ENCODE results near the gene TACC2.

Gene TACC2

GRCh38 chr10:122086416-122087240, 97.7 kb downstream of the TACC2 start:
- Histone ChIP-seq H3K4me3 (ENCODE audit: low read length) (no peak overlapping the region), H3K27me3 (ENCODE audit: insufficient read depth, low read length, poor library complexity) (no peaks in the 10 kb centered on the region), H3K79me1 (ENCODE audit: low read length) (no peaks in the 10 kb centered on the region), H2AK5ac (ENCODE audit: low read length) (no peak overlapping the region), H2BK5ac (ENCODE audit: low read length) (no peak overlapping the region), H3K4me1 (ENCODE audit: control insufficient read depth, low read depth, low read length) (no peaks in the 10 kb centered on the region), H3K79me2 (ENCODE audit: control insufficient read depth, insufficient read depth, low read length) (no peaks in the 10 kb centered on the region), H3K9ac (ENCODE audit: low read length) (no peak overlapping the region), H3K23ac (ENCODE audit: low read length) (no peak overlapping the region), H3K4ac (ENCODE audit: low read depth, low read length) (no peak overlapping the region), H2BK120ac (ENCODE audit: low read depth, low read length) (no peak overlapping the region), H3K4me2 (ENCODE audit: low read length) (no peak overlapping the region), H3K36me3 (ENCODE audit: control insufficient read depth, insufficient read depth, low read length) (no peaks in the 10 kb centered on the region), H3K56ac (ENCODE audit: low read length) (no peak overlapping the region), H4K8ac (ENCODE audit: low read depth, low read length) (no peak overlapping the region), H2BK15ac (replicated peaks; ENCODE audit: low read depth) (no peak overlapping the region), H4K5ac (ENCODE audit: low read length) (no peak overlapping the region), H3K18ac (ENCODE audit: low read length) (no peak overlapping the region), H3K27ac (ENCODE audit: low read depth, low read length) (no peak overlapping the region)
- WGBS (ENCODE audit: extremely low coverage, insufficient coverage, low lambda C conversion rate) = no CpG with 5 or more reads among the region's 9 CpGs
- DNase-seq = no peak

DNA sequence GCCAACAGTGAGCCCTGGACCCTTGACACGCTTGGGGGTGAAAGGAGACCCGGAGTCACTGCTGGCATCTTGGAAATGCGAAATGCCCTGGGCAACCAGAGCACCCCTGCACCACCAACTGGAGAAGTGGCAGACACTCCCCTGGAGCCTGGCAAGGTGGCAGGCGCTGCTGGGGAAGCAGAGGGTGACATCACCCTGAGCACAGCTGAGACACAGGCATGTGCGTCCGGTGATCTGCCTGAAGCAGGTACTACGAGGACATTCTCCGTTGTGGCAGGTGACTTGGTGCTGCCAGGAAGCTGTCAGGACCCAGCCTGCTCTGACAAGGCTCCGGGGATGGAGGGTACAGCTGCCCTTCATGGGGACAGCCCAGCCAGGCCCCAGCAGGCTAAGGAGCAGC, 98.5 kb downstream of the TACC2 start:
- WGBS (ENCODE audit: extremely low coverage, insufficient coverage, low lambda C conversion rate) = no CpG with 5 or more reads among the region's 9 CpGs
- no peak overlapping the region for H3K23ac ChIP-seq (ENCODE audit: low read length)
- H3K56ac ChIP-seq (ENCODE audit: low read length) = no peak overlapping the region
- H2BK5ac ChIP-seq (ENCODE audit: low read length) = no peak overlapping the region
- no peaks in the 10 kb centered on the region for H3K79me2 ChIP-seq (ENCODE audit: control insufficient read depth, insufficient read depth, low read length)
- H2AK5ac ChIP-seq (ENCODE audit: low read length) = no peak overlapping the region
- no peaks in the 10 kb centered on the region for H3K79me1 ChIP-seq (ENCODE audit: low read length)
- no peak overlapping the region for H2BK120ac ChIP-seq (ENCODE audit: low read depth, low read length)
- H3K9ac ChIP-seq (ENCODE audit: low read length) = no peak overlapping the region
- H2BK15ac ChIP-seq (replicated peaks; ENCODE audit: low read depth) = no peak overlapping the region
- H3K4ac ChIP-seq (ENCODE audit: low read depth, low read length) = no peak overlapping the region
- H4K8ac ChIP-seq (ENCODE audit: low read depth, low read length) = no peak overlapping the region
- no peak overlapping the region for H3K4me3 ChIP-seq (ENCODE audit: low read length)
- H4K5ac ChIP-seq (ENCODE audit: low read length) = no peak overlapping the region
- no peak overlapping the region for H3K4me2 ChIP-seq (ENCODE audit: low read length)
- no peak for DNase-seq
- H3K18ac ChIP-seq (ENCODE audit: low read length) = no peak overlapping the region
- H3K36me3 ChIP-seq (ENCODE audit: control insufficient read depth, insufficient read depth, low read length) = no peaks in the 10 kb centered on the region
- no peak overlapping the region for H3K27ac ChIP-seq (ENCODE audit: low read depth, low read length)
- H3K27me3 ChIP-seq (ENCODE audit: insufficient read depth, low read length, poor library complexity) = no peaks in the 10 kb centered on the region
- H3K4me1 ChIP-seq (ENCODE audit: control insufficient read depth, low read depth, low read length) = no peaks in the 10 kb centered on the region

DNA sequence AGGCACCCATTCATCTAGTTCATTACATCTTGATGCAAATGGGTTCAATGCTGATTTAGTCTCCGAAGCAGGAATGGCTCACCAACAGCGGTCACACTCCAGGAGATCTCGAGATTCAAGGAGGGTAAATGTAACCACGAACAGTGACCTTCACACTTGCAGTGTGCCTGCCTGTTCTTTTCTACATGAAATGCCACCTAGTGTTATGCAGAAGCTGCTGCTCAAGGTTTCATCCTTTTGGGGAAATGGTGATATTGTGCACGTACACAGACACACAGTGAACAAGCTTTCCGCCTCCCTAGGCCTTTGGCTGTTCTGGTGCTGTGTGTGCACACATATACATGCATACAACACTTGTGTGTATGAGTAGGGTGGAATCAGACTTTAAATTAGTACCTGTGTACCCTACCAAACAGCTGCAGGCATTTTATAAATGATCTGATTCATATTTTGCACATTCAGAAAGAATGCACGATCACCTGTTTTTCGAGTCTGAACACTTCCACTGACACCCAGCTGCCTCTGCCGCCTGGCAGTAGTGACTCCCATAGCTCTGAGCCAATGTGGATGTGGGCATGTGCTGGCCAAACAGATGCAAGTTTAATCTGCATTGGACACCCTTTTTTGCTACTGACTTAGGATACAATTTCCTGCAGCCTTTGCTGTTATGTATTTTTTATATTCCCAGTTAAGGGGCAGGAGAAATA, 100.5 kb downstream of the TACC2 start:
- Histone ChIP-seq H3K27me3 (ENCODE audit: insufficient read depth, low read length, poor library complexity) (no peaks in the 10 kb centered on the region), H2AK5ac (ENCODE audit: low read length) (no peak overlapping the region), H3K36me3 (ENCODE audit: control insufficient read depth, insufficient read depth, low read length) (no peaks in the 10 kb centered on the region), H4K5ac (ENCODE audit: low read length) (no peak overlapping the region), H2BK5ac (ENCODE audit: low read length) (no peak overlapping the region), H2BK120ac (ENCODE audit: low read depth, low read length) (no peak overlapping the region), H3K4ac (ENCODE audit: low read depth, low read length) (no peak overlapping the region), H3K18ac (ENCODE audit: low read length) (no peak overlapping the region), H3K79me1 (ENCODE audit: low read length) (no peaks in the 10 kb centered on the region), H3K4me2 (ENCODE audit: low read length) (no peak overlapping the region), H2BK15ac (replicated peaks; ENCODE audit: low read depth) (no peak overlapping the region), H3K4me3 (ENCODE audit: low read length) (no peak overlapping the region), H4K8ac (ENCODE audit: low read depth, low read length) (no peak overlapping the region), H3K27ac (ENCODE audit: low read depth, low read length) (no peak overlapping the region), H3K56ac (ENCODE audit: low read length) (no peak overlapping the region), H3K23ac (ENCODE audit: low read length) (no peak overlapping the region), H3K9ac (ENCODE audit: low read length) (no peak overlapping the region), H3K4me1 (ENCODE audit: control insufficient read depth, low read depth, low read length) (no peaks in the 10 kb centered on the region), H3K79me2 (ENCODE audit: control insufficient read depth, insufficient read depth, low read length) (no peaks in the 10 kb centered on the region)
- DNase-seq = no peak
- no CpG with 5 or more reads among the region's 9 CpGs for WGBS (ENCODE audit: extremely low coverage, insufficient coverage, low lambda C conversion rate)

- Histone ChIP-seq H2BK120ac (ENCODE audit: low read depth, low read length) (no peak overlapping the region), H3K9ac (ENCODE audit: low read length) (no peak overlapping the region), H2BK15ac (replicated peaks; ENCODE audit: low read depth) (no peak overlapping the region), H3K4me1 (ENCODE audit: control insufficient read depth, low read depth, low read length) (no peaks in the 10 kb centered on the region), H3K36me3 (ENCODE audit: control insufficient read depth, insufficient read depth, low read length) (no peaks in the 10 kb centered on the region), H4K5ac (ENCODE audit: low read length) (no peak overlapping the region), H3K27me3 (ENCODE audit: insufficient read depth, low read length, poor library complexity) (no peaks in the 10 kb centered on the region), H3K4ac (ENCODE audit: low read depth, low read length) (no peak overlapping the region), H2AK5ac (ENCODE audit: low read length) (no peak overlapping the region), H3K18ac (ENCODE audit: low read length) (no peak overlapping the region), H3K79me2 (ENCODE audit: control insufficient read depth, insufficient read depth, low read length) (no peaks in the 10 kb centered on the region), H3K27ac (ENCODE audit: low read depth, low read length) (no peak overlapping the region), H3K4me2 (ENCODE audit: low read length) (no peak overlapping the region), H3K23ac (ENCODE audit: low read length) (no peak overlapping the region), H3K4me3 (ENCODE audit: low read length) (no peak overlapping the region), H4K8ac (ENCODE audit: low read depth, low read length) (no peak overlapping the region), H2BK5ac (ENCODE audit: low read length) (no peak overlapping the region), H3K79me1 (ENCODE audit: low read length) (no peaks in the 10 kb centered on the region), H3K56ac (ENCODE audit: low read length) (no peak overlapping the region)
- DNase-seq = no peak
- WGBS (ENCODE audit: extremely low coverage, insufficient coverage, low lambda C conversion rate) = no CpG with 5 or more reads among the region's 6 CpGs
These were observed 102.8 kb downstream of the TACC2 start for GRCh38 chr10:122091722-122092121.

DNA sequence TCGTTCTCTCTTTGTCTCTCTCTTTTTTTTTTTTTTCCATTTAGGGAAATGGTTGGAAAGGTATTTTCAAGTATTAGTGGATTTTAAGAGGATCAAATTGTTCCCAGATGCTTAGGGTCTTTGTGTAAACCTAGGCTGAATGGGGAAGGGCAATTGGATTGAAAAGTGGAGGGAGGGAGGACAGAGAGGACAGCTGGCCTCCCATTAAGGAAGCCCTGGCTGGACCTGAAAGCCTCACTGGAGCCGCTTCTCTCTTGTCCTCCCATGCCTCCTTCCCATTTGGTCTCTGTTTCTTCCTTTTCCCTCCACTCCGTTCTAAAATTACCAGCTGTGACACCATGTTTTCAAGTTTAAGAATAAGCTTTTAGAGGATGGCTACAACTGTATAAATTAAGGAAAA, 104.1 kb downstream of the TACC2 start:
- no peaks in the 10 kb centered on the region for H3K79me2 ChIP-seq (ENCODE audit: control insufficient read depth, insufficient read depth, low read length)
- H3K79me1 ChIP-seq (ENCODE audit: low read length) = no peaks in the 10 kb centered on the region
- no peak overlapping the region for H3K23ac ChIP-seq (ENCODE audit: low read length)
- H2AK5ac ChIP-seq (ENCODE audit: low read length) = no peak overlapping the region
- H3K4me2 ChIP-seq (ENCODE audit: low read length) = no peak overlapping the region
- no peak for DNase-seq
- no peaks in the 10 kb centered on the region for H3K27me3 ChIP-seq (ENCODE audit: insufficient read depth, low read length, poor library complexity)
- H3K18ac ChIP-seq (ENCODE audit: low read length) = no peak overlapping the region
- no peak overlapping the region for H3K9ac ChIP-seq (ENCODE audit: low read length)
- no peak overlapping the region for H3K56ac ChIP-seq (ENCODE audit: low read length)
- no peaks in the 10 kb centered on the region for H3K4me1 ChIP-seq (ENCODE audit: control insufficient read depth, low read depth, low read length)
- H2BK120ac ChIP-seq (ENCODE audit: low read depth, low read length) = no peak overlapping the region
- WGBS (ENCODE audit: extremely low coverage, insufficient coverage, low lambda C conversion rate) = no CpG with 5 or more reads among the region's 3 CpGs
- H2BK5ac ChIP-seq (ENCODE audit: low read length) = no peak overlapping the region
- no peaks in the 10 kb centered on the region for H3K36me3 ChIP-seq (ENCODE audit: control insufficient read depth, insufficient read depth, low read length)
- H2BK15ac ChIP-seq (replicated peaks; ENCODE audit: low read depth) = no peak overlapping the region
- no peak overlapping the region for H3K4me3 ChIP-seq (ENCODE audit: low read length)
- H3K4ac ChIP-seq (ENCODE audit: low read depth, low read length) = no peak overlapping the region
- no peak overlapping the region for H3K27ac ChIP-seq (ENCODE audit: low read depth, low read length)
- no peak overlapping the region for H4K8ac ChIP-seq (ENCODE audit: low read depth, low read length)
- H4K5ac ChIP-seq (ENCODE audit: low read length) = no peak overlapping the region

Data from mesendoderm (in vitro differentiated cells).